Liver (tissue), 3 donors: ENCODE data around the gene MAB21L2.

Experiments
- ATF3 ChIP-seq: IDR thresholded peaks from 2 replicates; pipeline ENCODE4 v1.6.1; 2016; ENCODE audit warnings: antibody characterized with exemption
- CTCF ChIP-seq: fragments of 150-350 bp; IDR thresholded peaks from 2 replicates; pipeline ENCODE4 v1.5.1; 2017; ENCODE audit warnings: improper control_type of control experiment, low read depth, low read length; ENCODE audit not compliant: missing input control
- EGR1 ChIP-seq, 2 donors: IDR thresholded peaks; 2 replicates each; pipeline ENCODE4 v1.6.1; 2016 to 2018; ENCODE audit warnings: antibody characterized with exemption in 2 of 2, low read depth in 2 of 2
- GABPA ChIP-seq, 2 donors: IDR thresholded peaks in 1 of 2; conservative IDR thresholded peaks in 1 of 2; 2 replicates each; pipeline ENCODE4 v1.6.1; 2016; ENCODE audit warnings: antibody characterized with exemption in 2 of 2, mild to moderate bottlenecking in 1 of 2, moderate library complexity in 1 of 2
- JUND ChIP-seq, 2 donors: IDR thresholded peaks; 2 replicates each; pipeline ENCODE4 v1.6.1; 2016; ENCODE audit warnings: antibody characterized with exemption in 2 of 2
- MAX ChIP-seq: IDR thresholded peaks from 2 replicates; pipeline ENCODE4 v1.6.1; 2016; ENCODE audit warnings: antibody characterized with exemption
- NR2F2 ChIP-seq: IDR thresholded peaks from 2 replicates; pipeline ENCODE4 v1.6.1; 2016; ENCODE audit warnings: antibody characterized with exemption
- RAD21 ChIP-seq, 2 donors: IDR thresholded peaks; 2 replicates each; pipeline ENCODE4 v1.6.1; 2016; ENCODE audit warnings: antibody characterized with exemption in 2 of 2, mild to moderate bottlenecking in 2 of 2
- REST ChIP-seq: IDR thresholded peaks from 2 replicates; pipeline ENCODE4 v1.6.1; 2016; ENCODE audit warnings: antibody characterized with exemption, mild to moderate bottlenecking
- RXRA ChIP-seq, 2 donors: IDR thresholded peaks; 2 replicates each; pipeline ENCODE4 v1.6.1; 2017 to 2018; ENCODE audit warnings: antibody characterized with exemption in 2 of 2, mild to moderate bottlenecking in 1 of 2
- TAF1 ChIP-seq: conservative IDR thresholded peaks from 2 replicates; pipeline ENCODE4 v1.6.1; 2016; ENCODE audit warnings: antibody characterized with exemption, mild to moderate bottlenecking
- donor health status: healthy.
- donor health status: healthy.

GRCh38 chr4:150600812-150601445 is 19.0 kb downstream of the MAB21L2 start:
- TF ChIP-seq CTCF = no peak
- TF ChIP-seq MAX = no peak
- no peak for TF ChIP-seq RAD21 (IDR thresholded peaks at IDR 0.05)
- no peak for TF ChIP-seq REST
- TF ChIP-seq TAF1 = no peak
- no peak for TF ChIP-seq EGR1 (IDR thresholded peaks at IDR 0.05; ENCODE audit: low read depth in 2 of 2)
- no peak for TF ChIP-seq GABPA (IDR thresholded peaks at IDR 0.05 in 1 of 2, conservative IDR thresholded peaks at IDR 0.05 in 1 of 2)
- no peak for TF ChIP-seq JUND (IDR thresholded peaks at IDR 0.05)
- no peak for TF ChIP-seq NR2F2
- TF ChIP-seq ATF3 = no peak
- no peak for TF ChIP-seq RXRA (IDR thresholded peaks at IDR 0.05)
